ENCODE data around the gene BEGAIN. TPM values are rescaled to one million over a fixed set of nuclear protein-coding genes. Genes with fewer than 3 reads are reported as not detected.

BEGAIN gene
- total and polyA plus RNA-seq, 2 of the 8 experiments (the other 6 are each of a cell fraction or from before 2014, with no cell fraction given): 2.9 to 3.0 TPM

- no peak overlapping the region for H2BK20ac ChIP-seq (ENCODE audit: low read length)
- H4K5ac ChIP-seq (ENCODE audit: insufficient read length, low read depth, low read length): no peak overlapping the region
- H2BK5ac ChIP-seq (ENCODE audit: low read depth, low read length): no peak overlapping the region
- H4K20me1 ChIP-seq (replicated peaks in 1 of 2; ENCODE audit: control insufficient read depth in 1 of 2, insufficient read depth in 2 of 2, low read length in 2 of 2): peaks cover 0 to 12% of the 10 kb centered on the region in 2 experiments
- H3K27me3 ChIP-seq (replicated peaks in 1 of 4; ENCODE audit: control insufficient read depth in 3 of 4, extremely low read depth in 1 of 4, insufficient read depth in 3 of 4, low read length in 3 of 4): no peaks in the 10 kb centered on the region; a peak in 1 of 7 replicates
- H3K4me1 ChIP-seq (replicated peaks in 1 of 4; ENCODE audit: control insufficient read depth in 3 of 4, insufficient read depth in 4 of 4, low read length in 3 of 4): peaks cover 2 to 8% (median 5%) of the 10 kb centered on the region in 4 experiments; a peak in 4 of 7 replicates
- DNase-seq (ENCODE audit: low read depth in 1 of 2, low spot score in 2 of 2): peak in 1 of 2 experiments; percentile 75
- no peak overlapping the region for H2AK5ac ChIP-seq (ENCODE audit: low read depth, low read length)
- no peaks in the 10 kb centered on the region for H3K79me1 ChIP-seq (ENCODE audit: low read depth, low read length)
- no peak overlapping the region for H3K14ac ChIP-seq (ENCODE audit: insufficient read length)
- FAIRE-seq: no peak
- POLR2A ChIA-PET (ENCODE audit: partially characterized antibody): interaction anchor here (1.1 kb wide), 1 partner anchor 121 kb away, joined by 3 read pairs; no protein-coding TSS in a partner anchor
- peak; percentile 89 to 92 for TF ChIP-seq RAD21 (IDR thresholded peaks at IDR 0.05 in 1 of 2, conservative IDR thresholded peaks at IDR 0.05 in 1 of 2; ENCODE audit: low read depth in 2 of 2, low read length in 2 of 2)
- TF ChIP-seq CTCF (IDR thresholded peaks at IDR 0.05; ENCODE audit: control extremely low read depth in 1 of 3, insufficient read depth in 1 of 3, low read depth in 1 of 3, low read length in 3 of 3): peak; percentile 61 to 88 (median 67)
- no peak for TF ChIP-seq SP1 (IDR thresholded peaks at IDR 0.05; ENCODE audit: low read depth, low read length)
- H4K91ac ChIP-seq (replicated peaks; ENCODE audit: insufficient read length, low read length): no peak overlapping the region
- H3K27ac ChIP-seq (ENCODE audit: low read depth, low read length): no peak overlapping the region
- WGBS, 2 experiments (ENCODE audit: extremely low coverage in 1 of 2, insufficient coverage in 1 of 2, insufficient read length in 1 of 2, insufficient replicate concordance in 2 of 2, low coverage in 1 of 2, low lambda C conversion rate in 2 of 2, missing lambda C conversion rate in 1 of 2): 71% methylated on average over 8 of the region's 8 CpGs; no CpG with 5 or more reads in 1 of the 2 experiments
- no peak overlapping the region for H3K4ac ChIP-seq (replicated peaks; ENCODE audit: insufficient read length, low read depth, low read length)
- H4K8ac ChIP-seq (ENCODE audit: extremely low read depth, insufficient read depth, low read length): no peak overlapping the region
- H2AFZ ChIP-seq (ENCODE audit: low read length): no peak overlapping the region
- no peak overlapping the region for H3K23ac ChIP-seq (ENCODE audit: insufficient read length)
- H3K9ac ChIP-seq (replicated peaks in 1 of 4; ENCODE audit: extremely low read depth in 1 of 4, low read depth in 3 of 4, low read length in 3 of 4): no peak overlapping the region
- no peaks in the 10 kb centered on the region for H3K79me2 ChIP-seq (ENCODE audit: control insufficient read depth in 1 of 2, insufficient read depth in 2 of 2, low read length in 2 of 2)
- H3K4me3 ChIP-seq (ENCODE audit: extremely low read depth in 1 of 4, insufficient read depth in 2 of 4, low read depth in 3 of 4, low read length in 4 of 4): no peak overlapping the region
- no peak overlapping the region for H2BK120ac ChIP-seq (replicated peaks; ENCODE audit: low read depth, low read length)
- H3K9me3 ChIP-seq (ENCODE audit: insufficient read depth in 2 of 2, low read depth in 1 of 2, low read length in 1 of 2): no peaks in the 10 kb centered on the region
- no peak overlapping the region for H3K18ac ChIP-seq (ENCODE audit: extremely low read depth, low read length)
- H3K4me2 ChIP-seq (ENCODE audit: insufficient read depth in 1 of 2, low read depth in 2 of 2, low read length in 2 of 2): no peak overlapping the region
- no peak overlapping the region for H2BK12ac ChIP-seq (ENCODE audit: low read depth, low read length)
- no peak overlapping the region for H3K56ac ChIP-seq (replicated peaks; ENCODE audit: insufficient read length, low read depth, low read length)
- peaks cover 0 to 5% (median 0%) of the 10 kb centered on the region in 4 experiments; a peak in 1 of 8 replicates for H3K36me3 ChIP-seq (ENCODE audit: control insufficient read depth in 2 of 4, insufficient read depth in 4 of 4, low read length in 3 of 4)
- CTCF ChIA-PET (ENCODE audit: partially characterized antibody): interaction anchor here (0.6 to 5.1 kb wide), 45 partner anchors 10 to 1420 kb away, joined by 3 to 91 read pairs (median 5); no protein-coding TSS in a partner anchor
- no peak overlapping the region for H2BK15ac ChIP-seq (ENCODE audit: low read length)
- peaks cover 7% of the 10 kb centered on the region; the same call in 1 of the 2 replicates for H3K23me2 ChIP-seq (ENCODE audit: low read depth, low read length)
Measured at GRCh38 chr14:100524933-100525243, 62.3 kb downstream of the BEGAIN start.

Measured in H1 (cell line).